Measurements from ENCODE around the gene ZNF722.

The ZNF722 gene

DNA sequence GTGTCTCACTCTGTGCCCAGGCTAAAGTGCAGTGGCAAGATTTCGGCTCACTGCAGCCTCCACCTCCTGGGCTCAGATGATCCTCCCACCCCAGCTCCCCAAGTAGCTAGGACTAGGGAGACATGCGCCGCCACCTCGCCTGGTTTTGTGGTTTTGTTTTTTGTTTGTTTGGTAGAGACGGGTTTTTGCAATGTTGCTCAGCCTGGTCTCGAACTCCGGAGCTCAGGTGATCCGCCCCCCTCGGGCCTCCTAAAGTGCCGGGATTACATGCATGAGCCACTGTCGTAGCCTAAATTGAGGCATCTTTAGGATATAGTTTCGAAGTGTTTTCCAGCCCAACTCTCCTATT, 47.4 kb downstream of the ZNF722 start:
- DNase-seq (ENCODE audit: low read depth): no peak
- TF ChIP-seq CTCF (conservative IDR thresholded peaks at IDR 0.05; ENCODE audit: low read depth, low read length): no peak
- no peak overlapping the region for H3K4me3 ChIP-seq (ENCODE audit: low read depth, low read length)

Data from choroid plexus epithelial cell (primary cell).